ENCODE results near the gene CCNO. TPM values are rescaled to one million over a fixed set of nuclear protein-coding genes. Genes with fewer than 3 reads are reported as not detected.

Gene CCNO
- total RNA-seq, 4 donors from 2014 or later = 1.0 to 3.8 (median 2.4) TPM

DNA sequence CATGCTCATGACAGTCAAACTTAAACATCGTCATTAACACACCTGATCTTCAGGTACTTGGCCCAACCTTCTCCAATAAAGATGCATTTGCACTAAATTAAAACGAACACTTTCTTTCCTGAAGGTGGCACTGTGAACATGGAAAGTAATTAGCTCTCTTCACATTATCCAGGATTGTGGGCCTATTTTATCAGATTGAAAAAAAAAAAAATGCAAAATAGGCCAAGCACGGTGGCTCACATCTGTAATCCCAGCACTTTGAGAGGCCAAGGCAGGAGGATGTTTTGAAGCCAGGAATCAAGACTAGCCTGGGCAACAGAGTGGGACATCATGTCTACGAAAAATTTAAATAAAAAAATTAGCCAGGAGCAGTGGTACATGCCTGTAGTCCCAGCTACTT lies 46.0 kb downstream of the CCNO start:
- no peak overlapping the region for H3K27ac ChIP-seq
- DNase-seq (ENCODE audit: low spot score in 2 of 2) = no peak
- no peaks in the 10 kb centered on the region for H3K9me3 ChIP-seq
- TF ChIP-seq EP300 (IDR thresholded peaks at IDR 0.05) = no peak
- TF ChIP-seq, protein P1, sequence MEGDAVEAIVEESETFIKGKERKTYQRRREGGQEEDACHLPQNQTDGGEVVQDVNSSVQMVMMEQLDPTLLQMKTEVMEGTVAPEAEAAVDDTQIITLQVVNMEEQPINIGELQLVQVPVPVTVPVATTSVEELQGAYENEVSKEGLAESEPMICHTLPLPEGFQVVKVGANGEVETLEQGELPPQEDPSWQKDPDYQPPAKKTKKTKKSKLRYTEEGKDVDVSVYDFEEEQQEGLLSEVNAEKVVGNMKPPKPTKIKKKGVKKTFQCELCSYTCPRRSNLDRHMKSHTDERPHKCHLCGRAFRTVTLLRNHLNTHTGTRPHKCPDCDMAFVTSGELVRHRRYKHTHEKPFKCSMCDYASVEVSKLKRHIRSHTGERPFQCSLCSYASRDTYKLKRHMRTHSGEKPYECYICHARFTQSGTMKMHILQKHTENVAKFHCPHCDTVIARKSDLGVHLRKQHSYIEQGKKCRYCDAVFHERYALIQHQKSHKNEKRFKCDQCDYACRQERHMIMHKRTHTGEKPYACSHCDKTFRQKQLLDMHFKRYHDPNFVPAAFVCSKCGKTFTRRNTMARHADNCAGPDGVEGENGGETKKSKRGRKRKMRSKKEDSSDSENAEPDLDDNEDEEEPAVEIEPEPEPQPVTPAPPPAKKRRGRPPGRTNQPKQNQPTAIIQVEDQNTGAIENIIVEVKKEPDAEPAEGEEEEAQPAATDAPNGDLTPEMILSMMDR (IDR thresholded peaks at IDR 0.05) = no peak
- TF ChIP-seq POLR2AphosphoS5 (IDR thresholded peaks at IDR 0.05) = no peak
- no peak for TF ChIP-seq POLR2A (IDR thresholded peaks at IDR 0.05)
- no peak overlapping the region for H3K4me3 ChIP-seq
- no peaks in the 10 kb centered on the region for H3K36me3 ChIP-seq
- H3K27me3 ChIP-seq = peaks cover 50% of the 10 kb centered on the region
- no peaks in the 10 kb centered on the region for H3K4me1 ChIP-seq
- 41% methylated on average over 4 of the region's 4 CpGs for WGBS

Other genes with a start within 250 kb of the CCNO start
- gene ESM1, start 248.0 kb downstream of the CCNO start, total RNA-seq = under 1 TPM in 2 of 4 donors, not detected in 2; 0.38 to 0.49 TPM
- 1 to 10 TPM in 1 of 4 donors, under 1 TPM in 2, not detected in 1; 0.31 to 2.1 (median 0.42) TPM for gene GZMK, start 209.4 kb downstream of the CCNO start, total RNA-seq
- not detected for gene GZMA, start 131.0 kb downstream of the CCNO start, total RNA-seq
- 1 to 10 TPM; 5.1 to 7.9 (median 5.8) TPM for gene GPX8, start 73.4 kb downstream of the CCNO start, total RNA-seq
- not detected for gene CDC20B, start 60.4 kb downstream of the CCNO start, total RNA-seq
- not detected for gene MCIDAS, start 6.3 kb downstream of the CCNO start, total RNA-seq
- 10 to 100 TPM; 16.5 to 32.9 (median 25.9) TPM for gene DHX29, start 74.1 kb upstream of the CCNO start, total RNA-seq
- gene MTREX, start 74.4 kb upstream of the CCNO start, total RNA-seq = 100 to 1,000 TPM in 1 of 4 donors, 10 to 100 TPM in 3; 50.0 to 131 (median 70.8) TPM